ENCODE results near the gene BMX.

DNA sequence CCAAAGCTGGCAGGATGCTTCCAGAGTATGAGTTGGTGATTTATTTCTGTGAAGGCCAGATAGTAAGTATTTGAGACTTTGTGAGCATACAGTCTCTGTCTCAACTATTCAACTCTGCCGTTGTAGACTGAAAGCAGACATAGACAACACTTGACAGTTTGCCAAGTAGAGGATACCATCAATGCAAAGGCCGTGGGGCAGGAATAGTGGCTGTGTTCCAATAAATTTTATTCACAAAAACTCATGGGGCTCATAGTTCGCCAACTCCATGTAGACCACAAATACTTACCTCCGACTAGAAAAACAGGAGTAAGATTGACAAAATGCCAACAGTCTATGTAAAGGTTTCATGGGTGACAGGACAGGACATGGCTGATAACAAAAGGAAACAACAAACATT is 3.8 kb upstream of the BMX start:
- TF ChIP-seq, protein P1, sequence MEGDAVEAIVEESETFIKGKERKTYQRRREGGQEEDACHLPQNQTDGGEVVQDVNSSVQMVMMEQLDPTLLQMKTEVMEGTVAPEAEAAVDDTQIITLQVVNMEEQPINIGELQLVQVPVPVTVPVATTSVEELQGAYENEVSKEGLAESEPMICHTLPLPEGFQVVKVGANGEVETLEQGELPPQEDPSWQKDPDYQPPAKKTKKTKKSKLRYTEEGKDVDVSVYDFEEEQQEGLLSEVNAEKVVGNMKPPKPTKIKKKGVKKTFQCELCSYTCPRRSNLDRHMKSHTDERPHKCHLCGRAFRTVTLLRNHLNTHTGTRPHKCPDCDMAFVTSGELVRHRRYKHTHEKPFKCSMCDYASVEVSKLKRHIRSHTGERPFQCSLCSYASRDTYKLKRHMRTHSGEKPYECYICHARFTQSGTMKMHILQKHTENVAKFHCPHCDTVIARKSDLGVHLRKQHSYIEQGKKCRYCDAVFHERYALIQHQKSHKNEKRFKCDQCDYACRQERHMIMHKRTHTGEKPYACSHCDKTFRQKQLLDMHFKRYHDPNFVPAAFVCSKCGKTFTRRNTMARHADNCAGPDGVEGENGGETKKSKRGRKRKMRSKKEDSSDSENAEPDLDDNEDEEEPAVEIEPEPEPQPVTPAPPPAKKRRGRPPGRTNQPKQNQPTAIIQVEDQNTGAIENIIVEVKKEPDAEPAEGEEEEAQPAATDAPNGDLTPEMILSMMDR (conservative IDR thresholded peaks at IDR 0.05) = no peak
- no peak for TF ChIP-seq EZH2 (IDR thresholded peaks at IDR 0.05; ENCODE audit: low read depth)
